ENCODE results near the gene ITGA1. TPM values are rescaled to one million over a fixed set of nuclear protein-coding genes. Genes with fewer than 3 reads are reported as not detected.

ITGA1 gene
- total and polyA plus RNA-seq, 2 donors (not counting 1 experiment from before 2014, with no cell fraction given): 0.74 TPM; not detected in 1

DNA sequence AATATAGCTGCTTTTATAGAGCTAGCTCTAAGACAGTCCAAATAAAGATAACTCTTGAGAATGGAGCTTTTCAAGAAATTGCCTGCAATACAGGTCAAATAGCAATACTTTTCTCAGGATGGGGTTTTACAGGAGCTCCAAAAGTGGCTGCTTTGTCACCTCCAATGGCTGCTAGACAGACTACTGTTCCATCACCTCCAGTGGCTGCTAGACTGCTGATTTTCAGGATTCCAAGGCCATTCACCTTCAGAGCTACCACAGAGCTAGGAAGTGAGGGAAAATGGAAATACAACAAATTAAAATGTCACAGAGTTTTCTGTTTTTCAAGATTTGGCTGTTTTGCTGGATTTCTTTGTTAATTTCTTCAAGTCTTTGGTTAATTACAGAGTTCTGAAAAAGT, 8.5 kb upstream of the ITGA1 start:
- DNase-seq (no peak), ATAC-seq (ENCODE audit: low read depth) (no peak)
- H3K4me3 Mint-ChIP-seq: no peak overlapping the region
- no peak overlapping the region for H3K4me2 ChIP-seq (replicated peaks; ENCODE audit: low read depth, low read length, poor library complexity, severe bottlenecking)
- no peak overlapping the region for H3K4me3 ChIP-seq (ENCODE audit: control extremely low read depth in 1 of 5, extremely low read depth in 1 of 5, insufficient read depth in 1 of 5, low read depth in 2 of 5, low read length in 4 of 5)
- no peaks in the 10 kb centered on the region for H3K36me3 ChIP-seq (replicated peaks in 1 of 2; ENCODE audit: control extremely low read depth in 1 of 2, control insufficient read depth in 1 of 2, extremely low read depth in 1 of 2, insufficient read depth in 2 of 2, low read length in 1 of 2)
- intact Hi-C loops (cut with micrococcal nuclease): no loop called here
- CTCF ChIA-PET: interaction anchor here (1.0 to 1.2 kb wide), 2 partner anchors 8 to 11 kb away, joined by 3 read pairs; partner anchors contain the start of genes ITGA1 and PELO
- peaks cover 36% of the 10 kb centered on the region for H3K27me3 Mint-ChIP-seq
- no peak overlapping the region for H2AFZ ChIP-seq (ENCODE audit: insufficient read depth, low read depth, low read length, poor library complexity, severe bottlenecking)
- TF ChIP-seq EZH2 (IDR thresholded peaks at IDR 0.05; ENCODE audit: borderline replicate concordance, insufficient read depth, low read depth, low read length, poor library complexity, severe bottlenecking) (no peak), CTCF (IDR thresholded peaks at IDR 0.05) (no peak)
- H3K9me3 ChIP-seq (ENCODE audit: control extremely low read depth in 1 of 3, control insufficient read depth in 2 of 3, insufficient read depth in 1 of 3, low read length in 2 of 3): no peaks in the 10 kb centered on the region
- H3K79me2 ChIP-seq (ENCODE audit: control insufficient read depth, insufficient read depth, low read length): no peaks in the 10 kb centered on the region
- no peaks in the 10 kb centered on the region for H3K4me1 ChIP-seq (ENCODE audit: control insufficient read depth in 2 of 2, insufficient read depth in 2 of 2, low read length in 2 of 2)
- no peak overlapping the region for H3K27ac ChIP-seq (ENCODE audit: low read length in 2 of 2)
- no peak overlapping the region for H3K27ac Mint-ChIP-seq
- POLR2A ChIA-PET: no interaction called here
- H3K9me3 Mint-ChIP-seq (ENCODE audit: insufficient read depth): no peaks in the 10 kb centered on the region
- H3K9ac ChIP-seq (ENCODE audit: low read length): no peak overlapping the region
- no peaks in the 10 kb centered on the region for H4K20me1 ChIP-seq (ENCODE audit: control insufficient read depth, insufficient read depth, low read length, poor library complexity, severe bottlenecking)
- H3K4me1 Mint-ChIP-seq: peaks cover 4% of the 10 kb centered on the region
- peaks cover 0 to 21% (median 7%) of the 10 kb centered on the region in 4 experiments for H3K27me3 ChIP-seq (replicated peaks in 1 of 4; ENCODE audit: control extremely low read depth in 1 of 4, control insufficient read depth in 3 of 4, insufficient read depth in 4 of 4, low read length in 3 of 4)

DNA sequence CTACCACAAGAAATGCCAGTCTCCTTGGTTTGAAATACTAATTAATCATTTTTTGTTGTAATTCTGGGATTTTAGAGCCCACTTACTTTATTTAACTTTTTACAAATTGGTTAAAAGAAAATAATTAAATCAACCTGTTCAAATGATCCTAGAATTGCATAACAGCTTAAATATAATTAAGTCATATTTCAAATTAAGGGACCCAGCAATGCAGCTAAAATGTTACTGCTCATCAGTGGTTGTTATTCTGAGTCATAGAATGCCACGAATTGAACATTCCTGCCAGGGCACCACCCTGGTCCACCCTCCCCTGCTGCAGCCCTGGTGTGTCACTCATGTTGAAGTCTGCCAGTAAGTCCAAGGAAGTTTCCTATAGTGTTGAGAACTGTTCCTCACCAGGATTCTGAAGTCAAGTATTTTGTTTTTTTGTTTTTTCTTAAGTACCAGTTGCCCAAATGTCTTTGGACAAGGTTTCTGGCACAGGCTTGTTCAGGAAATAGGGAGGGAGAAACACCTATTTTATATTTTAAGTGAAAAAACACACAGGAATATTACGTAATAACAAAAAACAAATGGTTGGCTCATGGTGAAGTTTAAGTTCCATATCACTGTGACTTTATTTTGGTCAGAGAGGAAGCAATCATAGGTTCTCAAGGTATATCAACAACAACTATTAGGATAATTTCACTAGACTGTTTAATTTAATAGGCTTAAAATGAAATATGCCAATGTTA, 4.3 kb upstream of the ITGA1 start:
- no peak overlapping the region for H3K4me2 ChIP-seq (replicated peaks; ENCODE audit: low read depth, low read length, poor library complexity, severe bottlenecking)
- H4K20me1 ChIP-seq (ENCODE audit: control insufficient read depth, insufficient read depth, low read length, poor library complexity, severe bottlenecking): no peaks in the 10 kb centered on the region
- ATAC-seq (ENCODE audit: low read depth): no peak
- no peak for DNase-seq
- peaks cover 52% of the 10 kb centered on the region for H3K27me3 Mint-ChIP-seq
- H3K27ac Mint-ChIP-seq: no peak overlapping the region
- no peak overlapping the region for H2AFZ ChIP-seq (ENCODE audit: insufficient read depth, low read depth, low read length, poor library complexity, severe bottlenecking)
- no peaks in the 10 kb centered on the region for H3K36me3 ChIP-seq (replicated peaks in 1 of 2; ENCODE audit: control extremely low read depth in 1 of 2, control insufficient read depth in 1 of 2, extremely low read depth in 1 of 2, insufficient read depth in 2 of 2, low read length in 1 of 2)
- 100% methylated on average over 1 of the region's 2 CpGs for WGBS (ENCODE audit: insufficient coverage)
- TF ChIP-seq EZH2 (IDR thresholded peaks at IDR 0.05; ENCODE audit: borderline replicate concordance, insufficient read depth, low read depth, low read length, poor library complexity, severe bottlenecking) (no peak), CTCF (IDR thresholded peaks at IDR 0.05) (no peak)
- no peak overlapping the region for H3K4me3 ChIP-seq (ENCODE audit: control extremely low read depth in 1 of 5, extremely low read depth in 1 of 5, insufficient read depth in 1 of 5, low read depth in 2 of 5, low read length in 4 of 5)
- peaks cover 0 to 46% (median 32%) of the 10 kb centered on the region in 4 experiments for H3K27me3 ChIP-seq (replicated peaks in 1 of 4; ENCODE audit: control extremely low read depth in 1 of 4, control insufficient read depth in 3 of 4, insufficient read depth in 4 of 4, low read length in 3 of 4)
- H3K9me3 Mint-ChIP-seq (ENCODE audit: insufficient read depth): no peaks in the 10 kb centered on the region
- no peak overlapping the region for H3K27ac ChIP-seq (ENCODE audit: low read length in 2 of 2)
- H3K79me2 ChIP-seq (ENCODE audit: control insufficient read depth, insufficient read depth, low read length): no peaks in the 10 kb centered on the region
- no peak overlapping the region for H3K4me3 Mint-ChIP-seq
- H3K9ac ChIP-seq (ENCODE audit: low read length): no peak overlapping the region
- peaks cover 13 to 16% of the 10 kb centered on the region in 2 donors for H3K4me1 ChIP-seq (ENCODE audit: control insufficient read depth in 2 of 2, insufficient read depth in 2 of 2, low read length in 2 of 2)
- peaks cover 18% of the 10 kb centered on the region for H3K4me1 Mint-ChIP-seq
- ChIA-PET CTCF (interaction anchor here (2.3 kb wide), 1 partner anchor 132 kb away, joined by 6 read pairs; no protein-coding TSS in a partner anchor), POLR2A (no interaction called here)
- no peaks in the 10 kb centered on the region for H3K9me3 ChIP-seq (ENCODE audit: control extremely low read depth in 1 of 3, control insufficient read depth in 2 of 3, insufficient read depth in 1 of 3, low read length in 2 of 3)
- intact Hi-C loops (cut with micrococcal nuclease): no loop called here

Data from B cell (primary cell).